ENCODE data around the gene MPPED2.

DNA sequence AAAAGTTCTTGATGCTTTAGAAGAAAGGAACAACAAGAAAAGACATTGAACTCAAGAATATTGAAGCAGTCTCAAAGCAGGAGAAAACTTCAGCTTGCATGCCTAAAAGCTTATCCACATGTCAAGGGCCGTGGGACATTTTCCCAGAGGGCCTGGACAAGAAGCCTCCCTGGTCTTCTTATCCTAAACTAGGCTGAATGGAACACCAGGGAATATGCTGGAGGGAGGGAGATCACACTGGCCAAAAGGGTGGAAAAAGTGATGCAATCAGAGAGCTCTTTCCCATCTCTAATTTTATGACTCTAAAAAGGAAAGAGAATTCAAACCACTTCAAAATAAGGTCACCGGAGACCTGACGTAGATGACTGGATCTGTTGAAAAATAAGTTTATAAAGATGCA, 107.2 kb downstream of the MPPED2 start:
- TF ChIP-seq, protein P1, sequence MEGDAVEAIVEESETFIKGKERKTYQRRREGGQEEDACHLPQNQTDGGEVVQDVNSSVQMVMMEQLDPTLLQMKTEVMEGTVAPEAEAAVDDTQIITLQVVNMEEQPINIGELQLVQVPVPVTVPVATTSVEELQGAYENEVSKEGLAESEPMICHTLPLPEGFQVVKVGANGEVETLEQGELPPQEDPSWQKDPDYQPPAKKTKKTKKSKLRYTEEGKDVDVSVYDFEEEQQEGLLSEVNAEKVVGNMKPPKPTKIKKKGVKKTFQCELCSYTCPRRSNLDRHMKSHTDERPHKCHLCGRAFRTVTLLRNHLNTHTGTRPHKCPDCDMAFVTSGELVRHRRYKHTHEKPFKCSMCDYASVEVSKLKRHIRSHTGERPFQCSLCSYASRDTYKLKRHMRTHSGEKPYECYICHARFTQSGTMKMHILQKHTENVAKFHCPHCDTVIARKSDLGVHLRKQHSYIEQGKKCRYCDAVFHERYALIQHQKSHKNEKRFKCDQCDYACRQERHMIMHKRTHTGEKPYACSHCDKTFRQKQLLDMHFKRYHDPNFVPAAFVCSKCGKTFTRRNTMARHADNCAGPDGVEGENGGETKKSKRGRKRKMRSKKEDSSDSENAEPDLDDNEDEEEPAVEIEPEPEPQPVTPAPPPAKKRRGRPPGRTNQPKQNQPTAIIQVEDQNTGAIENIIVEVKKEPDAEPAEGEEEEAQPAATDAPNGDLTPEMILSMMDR (IDR thresholded peaks at IDR 0.05), result no peak
- TF ChIP-seq POLR2A (IDR thresholded peaks at IDR 0.05) (no peak), POLR2AphosphoS5 (IDR thresholded peaks at IDR 0.05) (no peak)
